T47D (cell line): ENCODE measurements around the gene AJAP1.

Experiments used
- DNase-seq, 2 experiments: peaks; one replicate each; pipeline versions ENCODE4 v3.0.0 to v3.0.0-alpha.2; 2011 to 2012; ENCODE audit warnings: low read depth in 1 of 2, low spot score in 1 of 2
- JUND ChIP-seq: IDR thresholded peaks from 2 replicates; pipeline ENCODE4 v1.6.1; 2012; ENCODE audit warnings: low read depth
- in situ Hi-C: cut with HindIII; loops from 2 replicates; pipeline ENCODE4 v1.10.0; 2016; ENCODE audit warnings: low sequenced_read_pairs, low pct_unique_long_range_greater_than_20kb

The AJAP1 gene

DNA sequence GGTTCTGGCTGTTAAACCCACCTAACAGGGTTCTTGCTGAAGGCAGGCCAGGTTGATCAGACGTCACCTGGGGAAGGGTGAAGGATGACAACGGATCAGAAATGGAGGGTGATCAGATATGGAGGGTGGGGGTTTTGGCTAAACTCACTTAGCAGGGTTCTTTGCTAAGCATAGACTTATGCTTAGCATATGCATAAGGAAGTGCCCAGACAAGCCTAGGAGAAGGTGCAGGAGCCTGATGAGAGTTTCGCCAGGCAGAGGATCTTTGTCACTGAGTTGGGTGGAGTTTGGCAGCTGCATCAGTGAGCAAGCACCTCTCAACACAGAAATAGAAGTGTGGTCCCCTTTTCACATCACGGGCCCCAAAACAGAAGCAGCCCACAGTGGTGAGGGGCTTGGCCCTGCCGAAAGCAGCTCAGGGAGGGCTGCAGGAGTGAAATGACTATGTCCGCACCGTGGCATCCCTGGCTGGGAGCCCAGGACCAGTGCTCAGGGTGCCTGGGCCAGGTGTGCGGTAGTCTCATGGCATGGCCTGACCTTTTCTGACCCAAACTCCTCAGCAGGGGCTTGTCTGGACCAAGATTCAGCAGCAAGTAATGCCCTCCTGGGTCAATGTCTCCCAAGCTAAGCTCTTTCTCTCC is 101.6 kb downstream of the AJAP1 start:
- no peak for DNase-seq
- in situ Hi-C loops: no loop called here
- TF ChIP-seq JUND: no peak

DNA sequence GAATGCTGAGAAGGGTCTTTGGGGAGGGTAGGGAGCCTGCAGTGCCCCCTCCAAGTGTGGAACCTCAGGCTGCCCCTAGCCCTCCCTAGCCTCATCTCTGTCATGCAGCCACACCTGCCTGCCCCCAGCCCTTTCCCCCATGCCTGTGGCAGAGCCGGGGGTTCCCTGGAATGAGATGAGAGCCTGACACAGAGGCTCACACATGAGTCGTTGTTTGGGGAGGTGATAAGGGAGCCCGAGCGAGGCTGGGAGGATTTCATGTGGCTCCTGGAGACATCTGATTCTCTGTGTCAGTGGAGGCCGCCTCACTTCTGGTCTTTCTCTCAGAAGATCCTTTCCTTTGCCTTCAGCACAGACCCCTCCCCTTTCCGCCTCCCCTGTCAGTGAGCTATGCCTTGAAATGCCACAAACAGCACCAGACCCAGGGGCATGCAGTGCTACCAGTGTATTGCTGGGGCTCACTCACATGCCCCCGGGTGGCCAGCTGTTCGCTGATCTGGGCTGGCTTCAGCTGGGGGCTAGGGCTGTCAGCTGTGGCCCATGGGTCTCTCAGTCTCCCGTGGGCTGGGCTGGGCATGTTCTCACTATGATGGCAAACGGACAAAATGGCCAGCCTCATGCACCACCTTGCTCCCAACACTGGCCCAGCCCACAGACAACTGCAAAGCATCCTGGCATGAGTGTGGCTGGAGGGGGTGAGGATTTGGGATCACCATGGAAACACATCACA is 102.6 kb downstream of the AJAP1 start:
- no peak for TF ChIP-seq JUND
- in situ Hi-C loops: no loop called here
- no peak for DNase-seq

DNA sequence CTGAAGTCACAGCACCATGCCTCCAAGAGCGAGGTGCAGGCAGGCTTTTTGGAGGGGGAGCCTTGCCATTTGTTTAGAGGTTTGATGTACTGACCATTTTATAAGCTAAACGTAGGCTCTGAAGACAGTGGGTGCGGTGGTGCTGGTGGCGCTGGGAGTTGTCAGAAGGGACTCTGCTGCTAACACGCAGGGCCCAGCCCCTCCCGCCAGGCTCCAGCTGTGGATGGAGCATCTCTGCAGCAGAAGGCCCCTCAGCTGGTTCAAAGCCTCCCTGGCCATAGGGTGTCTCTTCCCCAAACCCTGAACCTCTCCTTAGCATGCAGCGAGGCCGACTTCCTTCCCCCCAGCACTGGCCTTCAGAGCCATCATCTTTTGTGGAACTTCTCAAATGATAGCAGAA is 105.3 kb downstream of the AJAP1 start:
- no peak for TF ChIP-seq JUND
- in situ Hi-C loops: no loop called here
- no peak for DNase-seq

DNA sequence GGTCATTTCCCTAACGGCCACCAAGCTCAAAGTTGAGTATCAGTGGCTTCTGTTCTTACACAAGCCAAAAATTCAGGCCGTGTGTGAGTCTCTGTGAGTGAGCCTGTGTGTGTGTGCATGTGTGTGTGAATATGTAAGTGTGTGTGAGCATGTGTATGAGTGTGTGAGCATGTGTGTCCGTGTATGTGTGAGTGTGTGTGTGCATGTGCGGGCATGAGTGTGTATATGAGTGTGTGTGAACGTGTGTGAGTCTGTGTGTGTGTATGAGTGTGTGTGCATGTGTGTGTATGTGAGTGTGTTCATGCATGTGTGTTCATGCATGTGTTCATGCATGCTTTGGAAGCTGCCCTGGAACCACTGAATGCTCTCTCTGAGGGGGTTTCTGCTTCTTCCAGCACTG is 105.7 kb downstream of the AJAP1 start:
- TF ChIP-seq JUND: no peak
- DNase-seq: no peak
- in situ Hi-C loops: no loop called here

DNA sequence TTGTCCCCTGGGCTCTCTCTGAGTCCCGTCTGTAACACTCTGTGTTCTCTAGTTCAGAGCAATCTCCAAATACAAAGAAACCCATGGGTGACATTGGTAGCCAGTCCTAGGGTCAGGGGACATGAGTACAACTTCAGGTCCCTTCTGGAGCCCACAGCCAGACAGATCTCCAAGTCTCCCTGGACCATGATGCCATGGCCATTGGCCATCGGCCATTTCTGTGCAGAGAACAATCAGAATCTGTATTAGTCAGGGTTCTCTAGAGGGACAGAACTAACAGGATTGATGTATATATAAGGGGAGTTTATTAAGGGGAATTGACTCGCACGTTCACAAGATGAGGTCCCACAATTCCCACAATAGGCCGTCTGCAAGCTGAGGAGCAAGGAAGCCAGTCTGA is 106.9 kb downstream of the AJAP1 start:
- TF ChIP-seq JUND: no peak
- in situ Hi-C loops: no loop called here

DNA sequence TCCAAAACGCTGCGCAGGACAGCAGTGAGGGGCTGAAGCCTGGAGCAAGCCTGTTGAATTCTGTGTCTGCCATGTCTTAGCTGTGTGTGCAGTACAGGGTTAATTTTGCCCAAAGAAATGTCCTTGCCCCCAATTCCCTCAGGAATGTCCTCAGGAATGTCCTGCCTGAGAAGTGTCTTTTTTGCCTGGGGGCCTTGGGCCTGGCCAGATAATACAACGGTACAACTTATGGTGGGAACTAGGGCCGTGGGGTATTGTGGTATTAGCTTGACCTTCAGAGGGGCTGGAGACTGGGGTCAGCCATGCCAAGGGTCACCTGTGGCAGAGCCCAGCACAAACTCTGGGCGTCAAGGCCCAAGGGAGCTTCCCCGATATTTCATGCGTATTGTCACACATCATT is 107.7 kb downstream of the AJAP1 start:
- DNase-seq: no peak
- no peak for TF ChIP-seq JUND
- in situ Hi-C loops: no loop called here

More for the DNA sequence above, 106.9 kb downstream of the AJAP1 start:
- no peak for DNase-seq

DNA sequence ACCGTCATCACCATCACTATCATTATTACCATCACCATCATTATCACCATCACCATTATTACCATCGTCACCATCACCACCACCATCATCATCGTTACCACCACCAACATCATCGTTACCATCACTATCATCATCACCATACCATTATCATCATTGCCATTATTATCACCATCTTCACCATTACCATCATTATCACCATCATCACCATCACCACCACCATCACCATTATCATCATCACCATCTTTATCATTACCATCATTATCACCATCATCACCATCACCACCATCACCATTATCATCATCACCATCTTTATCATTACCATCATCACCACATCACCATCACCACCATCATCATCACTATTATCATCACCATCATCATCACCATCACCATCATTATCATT is 112.9 kb downstream of the AJAP1 start:
- TF ChIP-seq JUND: no peak
- no peak for DNase-seq
- in situ Hi-C loops: no loop called here

DNA sequence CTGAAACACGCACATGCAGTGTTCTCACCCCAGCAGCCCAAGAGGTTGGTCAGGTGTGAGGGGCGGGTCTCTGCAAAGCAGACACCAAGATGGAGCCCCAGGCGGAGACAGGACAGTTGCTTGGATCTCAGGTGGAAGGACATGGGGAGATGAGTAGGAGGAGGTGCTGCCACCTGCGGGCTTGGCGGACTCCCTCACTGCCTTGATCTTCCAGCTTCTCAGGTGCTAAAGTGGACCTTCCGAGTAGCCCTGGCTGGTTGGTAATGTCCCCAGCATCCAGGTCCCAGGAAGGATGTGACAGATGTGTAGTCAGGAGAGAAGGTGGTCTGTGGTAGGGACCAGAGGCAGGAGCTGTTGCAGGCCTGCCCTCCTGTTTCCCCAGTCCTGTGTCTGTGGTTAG is 114.1 kb downstream of the AJAP1 start:
- TF ChIP-seq JUND: no peak
- DNase-seq: no peak

DNA sequence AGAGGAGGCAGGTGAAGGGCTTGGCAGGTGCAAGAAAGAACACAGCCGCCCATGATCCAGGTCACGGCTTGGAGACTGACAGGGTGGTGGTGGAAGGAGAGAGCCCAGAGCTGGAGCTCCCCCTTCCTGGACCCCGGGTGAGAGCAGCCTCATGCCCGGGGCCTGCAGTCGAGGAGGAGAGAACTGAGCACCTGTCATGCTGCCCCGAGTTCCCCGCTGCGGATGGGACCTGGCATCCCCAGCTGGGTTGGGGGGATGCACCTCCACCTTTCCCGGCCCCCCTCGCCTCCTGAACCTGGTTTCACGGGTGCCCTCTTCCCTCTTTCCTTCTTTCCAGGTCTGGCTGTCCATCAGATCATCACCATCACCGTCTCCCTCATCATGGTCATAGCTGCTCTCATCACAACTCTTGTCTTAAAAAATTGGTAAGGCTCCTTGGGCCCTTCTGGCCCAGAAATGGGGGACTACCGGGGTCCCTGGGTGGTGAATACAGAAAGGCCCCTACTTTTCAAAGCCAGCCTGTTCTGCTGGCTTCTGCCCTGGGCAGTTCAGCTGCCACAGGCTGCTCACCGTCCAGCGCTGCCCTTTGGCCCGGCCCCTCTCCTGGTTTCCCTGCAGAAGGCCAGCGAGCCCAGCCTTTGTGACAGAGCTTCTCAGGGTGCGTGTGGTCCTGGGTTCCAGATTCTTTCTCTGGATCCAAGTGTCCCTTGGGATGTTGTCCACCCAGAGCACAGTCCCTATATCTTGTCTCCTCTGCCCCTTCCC is 115.3 kb downstream of the AJAP1 start:
- in situ Hi-C loops: no loop called here
- no peak for TF ChIP-seq JUND
- no peak for DNase-seq

More for the DNA sequence above, 114.1 kb downstream of the AJAP1 start:
- in situ Hi-C loops: no loop called here

DNA sequence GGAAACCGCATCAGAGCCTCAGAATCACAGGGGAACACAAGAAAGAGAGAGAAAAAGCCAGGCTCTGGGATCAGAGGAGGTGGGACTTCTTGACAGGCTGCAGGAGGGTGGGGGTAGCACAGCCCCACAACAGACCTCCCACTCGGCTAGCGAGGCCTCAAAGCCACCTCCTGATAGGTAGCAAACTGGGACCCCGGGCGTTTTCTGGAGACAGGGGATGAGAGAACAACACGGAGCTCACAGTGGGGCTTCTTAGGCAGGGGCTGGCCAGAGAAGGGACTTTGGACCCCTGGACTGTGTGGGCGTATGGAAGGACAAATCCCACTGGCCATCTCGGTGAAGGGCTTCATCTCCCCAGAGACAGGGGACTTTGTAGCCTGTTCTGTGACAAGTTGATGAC is 116.3 kb downstream of the AJAP1 start:
- in situ Hi-C loops: no loop called here
- no peak for DNase-seq
- TF ChIP-seq JUND: no peak

DNA sequence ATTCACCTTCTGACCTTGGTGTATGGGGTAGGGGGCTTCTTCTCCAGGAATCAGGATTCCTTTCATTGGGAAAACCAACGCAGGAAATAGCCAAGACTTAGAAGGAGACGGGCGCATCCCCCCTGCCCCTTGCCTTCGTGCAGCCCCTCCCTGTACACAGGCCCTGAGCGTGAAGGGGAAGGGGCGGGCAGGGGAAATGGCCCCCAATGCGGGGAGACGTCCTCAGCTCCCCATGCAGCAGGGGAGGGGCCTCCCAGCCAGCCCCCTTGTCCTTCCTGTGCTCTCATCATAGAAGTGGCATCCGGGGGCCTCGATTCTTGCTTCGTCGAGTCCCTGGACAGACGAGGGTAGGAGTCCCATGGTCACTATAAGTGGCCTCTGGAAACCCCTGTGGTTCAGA is 116.9 kb downstream of the AJAP1 start:
- TF ChIP-seq JUND: no peak
- in situ Hi-C loops: no loop called here
- DNase-seq: no peak

DNA sequence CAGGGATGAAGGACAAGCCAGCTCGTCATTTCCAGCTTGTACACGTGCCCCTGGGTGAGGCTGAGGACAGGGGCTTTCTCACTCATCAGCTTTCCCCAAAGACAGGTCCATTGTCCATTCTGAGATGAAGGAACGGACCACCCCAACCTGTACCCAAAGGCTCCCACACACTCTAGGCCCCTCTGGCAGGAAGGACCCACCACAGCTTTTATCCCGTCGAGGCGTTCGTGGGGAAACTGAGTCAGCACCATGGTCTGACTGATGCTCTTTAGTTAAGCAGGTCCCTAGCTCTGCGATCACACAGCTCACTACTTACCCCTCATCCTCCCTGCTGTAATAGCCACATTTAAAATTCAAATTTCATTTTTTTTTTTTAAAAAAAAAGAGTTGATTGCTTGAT is 117.3 kb downstream of the AJAP1 start:
- in situ Hi-C loops: no loop called here
- no peak for DNase-seq
- no peak for TF ChIP-seq JUND

DNA sequence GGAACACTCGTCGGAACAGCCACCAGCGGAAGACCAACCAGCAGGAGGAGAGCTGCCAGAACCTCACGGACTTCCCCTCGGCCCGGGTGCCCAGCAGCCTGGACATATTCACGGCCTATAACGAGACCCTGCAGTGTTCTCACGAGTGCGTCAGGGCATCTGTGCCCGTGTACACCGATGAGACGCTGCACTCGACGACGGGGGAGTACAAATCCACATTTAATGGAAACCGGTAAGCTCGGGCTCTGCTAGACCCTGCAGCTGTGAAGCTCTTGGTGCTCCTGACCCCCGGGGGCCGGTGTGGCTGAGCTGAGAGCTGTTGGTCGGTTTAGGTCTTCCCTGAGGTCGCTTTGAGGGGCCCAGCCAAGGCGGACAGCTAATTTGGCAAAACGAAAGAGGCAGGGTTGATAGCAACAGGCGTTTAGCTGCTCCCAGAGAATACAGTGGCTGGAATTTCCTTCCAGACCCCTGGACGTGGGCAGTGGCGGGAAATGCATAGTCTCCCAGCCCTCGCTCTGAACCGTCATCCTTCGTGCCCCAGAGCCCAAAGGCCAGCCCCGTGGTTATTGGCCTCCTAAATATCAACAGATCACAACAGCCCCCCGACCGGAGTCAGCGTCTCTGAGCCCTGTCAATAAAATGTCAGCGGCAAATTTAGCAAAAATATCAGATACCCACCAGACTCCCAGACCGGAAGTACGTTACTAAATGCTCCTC is 118.0 kb downstream of the AJAP1 start:
- DNase-seq: no peak
- in situ Hi-C loops: no loop called here
- no peak for TF ChIP-seq JUND
